DMS153 treated with DMSO at 0.1 percent for 48 hours (cell line): ENCODE measurements around the gene MDFIC2.
"Not testable (repeated sequence)": the region's sequence is repeated elsewhere in the genome, so short reads cannot be mapped to it uniquely, and the experiment has no call there.

Experiments used
- DNase-seq: peaks from one replicate; lab custom pipeline; 2025; ENCODE audit not compliant: unreplicated experiment; lab: John Stamatoyannopoulos, UW

MDFIC2 gene

DNA sequence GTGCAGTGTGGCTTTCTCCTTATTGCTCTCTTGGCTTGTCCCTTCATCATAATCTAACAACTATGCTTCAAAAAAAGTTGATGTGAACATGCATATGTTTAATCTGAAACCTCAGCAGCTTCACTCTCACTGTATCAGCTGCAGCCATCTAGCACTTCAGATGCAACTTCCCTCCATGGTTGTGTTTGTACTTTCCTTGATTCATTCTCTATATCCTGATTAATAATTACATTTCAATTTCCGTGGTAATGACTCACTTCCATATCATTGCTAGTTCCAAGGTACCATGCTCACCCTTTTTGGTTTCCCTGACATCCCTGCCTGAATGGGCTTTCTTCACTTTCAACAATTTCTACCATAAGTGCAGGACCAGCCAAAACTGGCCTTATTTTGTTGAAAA lies 51.2 kb downstream of the MDFIC2 start:
- no peak for DNase-seq

GRCh38 chr3:70256566-70256965 lies 55.9 kb downstream of the MDFIC2 start:
- DNase-seq, result no peak

DNA sequence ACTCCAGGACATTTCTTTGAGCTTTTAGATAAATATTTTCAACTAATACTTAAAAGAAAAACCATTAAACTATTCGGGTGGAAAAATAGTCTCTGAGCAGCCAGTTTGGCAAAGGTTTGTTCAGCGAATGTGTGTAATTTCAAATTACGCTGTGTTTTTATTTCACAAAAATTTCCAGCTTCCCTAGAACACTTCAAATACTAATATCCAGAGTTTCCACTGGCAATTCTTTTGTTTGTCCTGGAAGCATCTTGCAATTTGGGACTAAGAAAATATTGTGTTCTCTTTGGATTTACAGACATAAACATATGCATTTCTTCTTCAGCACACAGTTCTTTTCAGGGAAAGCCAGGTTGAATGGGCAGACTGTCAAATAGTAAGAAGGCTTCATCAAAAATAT lies 61.9 kb downstream of the MDFIC2 start:
- no peak for DNase-seq

DNA sequence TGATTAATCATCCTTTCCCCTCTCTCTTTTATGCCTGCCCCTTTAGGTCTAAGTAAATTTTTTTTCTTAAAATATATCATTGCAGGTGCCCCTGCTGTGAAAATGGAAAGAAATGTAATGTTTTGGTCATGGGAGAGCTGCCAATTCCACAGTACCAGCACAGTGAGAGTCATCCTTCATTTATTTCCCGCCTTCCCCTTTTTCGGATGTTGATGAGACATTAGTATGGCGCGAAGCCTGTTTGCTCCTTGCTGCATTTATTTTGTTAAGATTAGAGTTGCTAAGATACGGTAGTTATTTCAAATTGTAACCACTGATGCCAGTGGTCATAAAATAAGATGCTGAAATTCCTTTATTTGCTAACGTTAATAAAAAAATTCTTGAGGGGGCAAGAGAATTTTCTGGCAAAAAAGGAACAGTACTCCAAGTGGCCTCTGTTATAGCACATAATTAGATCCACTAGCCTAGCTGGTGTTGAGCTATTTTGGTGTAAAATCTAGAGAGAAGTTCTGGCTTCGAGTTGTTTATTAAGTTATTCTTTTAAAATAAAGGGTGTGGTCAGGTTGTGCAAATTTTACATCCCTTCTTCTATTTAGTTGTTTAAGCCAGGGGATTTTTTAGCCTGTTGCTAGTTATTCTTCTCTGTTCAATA lies 62.8 kb downstream of the MDFIC2 start:
- DNase-seq, result no peak

DNA sequence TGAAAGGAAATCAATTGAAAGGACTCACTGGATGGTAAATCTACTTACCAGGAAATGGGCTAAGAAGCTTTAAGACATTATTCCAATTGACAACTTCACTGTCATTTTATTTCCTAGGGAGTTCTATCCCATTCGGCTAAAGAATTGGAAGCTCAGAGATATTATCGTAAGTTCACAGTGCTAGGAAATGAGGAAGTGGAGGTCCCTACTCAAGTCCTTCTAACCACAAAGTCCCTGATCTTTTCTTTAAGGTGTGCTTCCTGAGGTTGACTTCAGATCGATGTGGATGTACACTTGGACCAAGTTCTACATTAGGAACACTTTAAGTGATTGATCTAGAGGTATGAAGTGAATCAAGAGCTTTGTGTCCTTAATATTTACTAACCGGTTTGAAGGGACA lies 63.6 kb downstream of the MDFIC2 start:
- no peak for DNase-seq

GRCh38 chr3:70247955-70248354 lies 64.5 kb downstream of the MDFIC2 start:
- DNase-seq, result no peak

GRCh38 chr3:70245746-70246525 lies 66.5 kb downstream of the MDFIC2 start:
- DNase-seq, result no peak

GRCh38 chr3:70244422-70244821 lies 68.0 kb downstream of the MDFIC2 start:
- DNase-seq, result no peak

DNA sequence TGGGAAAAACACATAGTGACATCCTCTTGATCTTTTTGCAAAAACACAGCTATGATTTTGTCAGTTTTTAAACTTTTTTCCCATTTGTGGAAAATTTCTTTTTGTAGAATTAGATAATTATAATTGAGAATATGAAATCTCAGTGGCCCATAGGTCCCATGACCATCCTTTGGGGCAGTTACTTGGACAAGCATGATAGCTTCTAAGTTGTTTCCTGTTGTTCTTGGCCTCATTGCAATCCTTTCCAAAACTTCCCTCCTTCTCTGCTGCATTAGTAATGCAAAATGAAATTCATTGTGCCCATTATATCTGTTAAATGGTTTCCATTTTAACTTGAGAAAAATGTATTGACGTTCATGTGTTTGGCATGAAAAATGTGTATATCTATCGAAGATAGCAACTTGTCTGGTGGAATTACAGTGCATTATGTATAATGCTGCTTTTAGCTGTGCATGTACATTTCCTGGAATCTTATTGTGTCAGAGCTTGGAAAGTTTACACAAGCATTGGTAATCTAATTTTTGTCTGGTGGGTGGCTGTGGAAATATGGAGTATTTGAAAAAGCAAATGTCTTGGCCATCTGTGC lies 70.0 kb downstream of the MDFIC2 start:
- DNase-seq, result no peak

GRCh38 chr3:70233812-70234211 lies 78.6 kb downstream of the MDFIC2 start:
- no peak for DNase-seq

DNA sequence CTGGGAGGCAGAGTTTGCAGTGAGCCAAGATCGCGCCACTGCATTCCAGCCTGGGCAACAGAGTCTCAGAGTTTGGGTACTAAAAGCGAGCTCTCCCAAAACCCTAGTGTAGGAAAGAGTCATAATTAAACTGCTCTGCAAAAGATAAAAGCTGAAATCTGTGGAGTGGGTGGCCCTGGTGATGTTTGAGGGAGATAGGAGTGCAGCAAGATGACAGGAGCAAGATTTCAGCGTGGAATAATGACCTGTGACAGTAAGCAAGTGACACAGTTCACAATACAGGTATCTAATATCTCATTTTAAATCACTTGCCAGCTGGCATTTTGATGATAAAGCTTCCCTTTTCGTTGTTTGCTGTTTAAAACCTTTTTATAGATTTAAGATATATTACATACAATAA lies 79.3 kb downstream of the MDFIC2 start:
- DNase-seq, result no peak

DNA sequence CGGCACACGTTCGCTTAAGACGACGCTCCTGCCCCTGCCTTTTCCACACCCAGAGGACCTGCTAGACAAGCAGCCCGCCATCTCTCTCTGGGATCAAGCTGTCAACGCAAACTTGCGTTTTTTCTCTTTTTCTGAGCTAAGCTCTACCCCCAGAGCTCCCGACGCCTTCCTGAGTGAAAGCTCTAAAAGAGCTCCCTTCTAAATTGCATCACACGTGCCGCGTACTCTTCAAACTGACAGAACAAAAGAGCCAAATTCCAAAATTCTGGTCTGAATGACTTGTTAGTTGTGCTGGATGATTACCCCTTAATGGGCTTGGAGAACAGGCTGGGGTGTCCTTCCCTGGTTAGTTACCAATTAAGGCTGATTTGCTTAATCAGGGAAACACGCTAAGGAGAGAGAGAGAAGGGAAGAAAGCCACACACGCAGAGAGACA lies 81.2 kb downstream of the MDFIC2 start:
- no peak for DNase-seq

DNA sequence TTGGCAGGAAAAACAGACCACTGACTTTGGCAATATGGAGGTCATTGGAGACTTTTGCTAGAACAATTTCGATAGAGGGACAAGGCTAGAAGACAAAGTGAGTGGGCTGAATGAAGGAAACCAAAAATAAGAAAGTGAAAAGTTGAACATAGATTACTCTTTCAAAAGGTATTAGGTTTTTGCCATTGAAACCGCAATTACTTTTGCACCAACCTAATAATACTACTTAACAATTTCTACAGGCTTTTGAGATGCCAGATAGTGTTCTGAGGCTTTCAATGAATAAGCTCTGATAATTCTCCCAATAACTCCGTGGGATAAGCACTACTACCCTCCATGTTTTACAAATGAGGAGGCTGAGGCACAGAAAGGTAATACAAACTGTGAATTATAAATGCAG lies 85.0 kb downstream of the MDFIC2 start:
- DNase-seq, result no peak

- DNase-seq, result no peak
These were observed 87.3 kb downstream of the MDFIC2 start for GRCh38 chr3:70225146-70225545.

- no peak for DNase-seq
These were observed 88.1 kb downstream of the MDFIC2 start for GRCh38 chr3:70224337-70224736.

GRCh38 chr3:70218471-70218870 lies 94.0 kb downstream of the MDFIC2 start:
- no peak for DNase-seq

DNA sequence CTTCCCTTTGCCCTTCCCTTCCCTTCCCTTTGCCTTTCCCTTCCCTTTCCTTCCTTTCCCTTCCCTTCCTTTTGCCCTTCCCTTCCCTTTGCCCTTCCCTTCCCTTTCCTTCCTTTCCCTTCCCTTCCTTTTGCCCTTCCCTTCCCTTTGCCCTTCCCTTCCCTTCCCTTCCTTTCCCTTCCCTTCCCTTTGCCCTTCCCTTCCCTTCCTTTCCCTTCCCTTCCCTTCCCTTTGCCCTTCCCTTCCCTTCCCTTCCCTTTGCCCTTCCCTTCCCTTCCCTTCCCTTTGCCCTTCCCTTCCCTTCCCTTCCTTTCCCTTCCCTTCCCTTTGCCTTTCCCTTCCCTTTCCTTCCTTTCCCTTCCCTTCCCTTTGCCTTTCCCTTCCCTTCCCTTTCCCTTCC lies 101.2 kb downstream of the MDFIC2 start:
- DNase-seq, result not testable (repeated sequence)

- DNase-seq, result no peak
These were observed 110.5 kb downstream of the MDFIC2 start for GRCh38 chr3:70201975-70202374.

DNA sequence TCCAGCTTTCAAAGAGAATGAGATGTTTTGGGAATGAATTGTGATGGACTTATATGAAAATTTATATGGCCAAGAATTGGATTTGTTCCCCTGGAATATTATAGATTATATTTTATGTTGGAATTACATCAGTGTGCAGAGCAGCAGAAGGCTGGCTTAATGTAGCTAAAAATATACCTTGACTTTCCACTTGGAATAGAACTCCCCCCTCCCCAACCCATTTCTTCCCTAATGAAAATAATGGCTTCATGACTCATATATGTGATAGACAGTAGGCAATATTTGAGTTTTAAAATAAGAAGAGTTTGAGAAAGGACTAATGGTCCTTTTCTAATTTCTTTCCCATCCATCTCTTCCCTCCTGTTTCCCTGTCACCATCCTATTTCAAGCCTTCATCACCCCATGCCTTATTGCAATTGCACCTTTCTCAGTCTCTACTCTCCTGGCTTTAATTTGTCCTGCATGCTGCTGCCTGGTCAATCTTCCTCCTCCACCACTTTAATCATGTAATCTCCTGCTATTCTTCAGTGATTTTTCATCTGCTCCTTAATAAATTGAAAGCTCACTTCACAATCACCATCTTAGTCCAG lies 122.5 kb downstream of the MDFIC2 start:
- no peak for DNase-seq

- no peak for DNase-seq
These were observed 126.2 kb downstream of the MDFIC2 start for GRCh38 chr3:70186221-70186620.

GRCh38 chr3:70185661-70186060 lies 126.8 kb downstream of the MDFIC2 start:
- DNase-seq, result no peak
